NCI-H2227 (cell line): Measurements from ENCODE around the gene CHRD.

Experiments used
- DNase-seq: peaks from one replicate; lab custom pipeline; 2025; ENCODE audit not compliant: unreplicated experiment; lab: John Stamatoyannopoulos, UW

CHRD gene

DNA sequence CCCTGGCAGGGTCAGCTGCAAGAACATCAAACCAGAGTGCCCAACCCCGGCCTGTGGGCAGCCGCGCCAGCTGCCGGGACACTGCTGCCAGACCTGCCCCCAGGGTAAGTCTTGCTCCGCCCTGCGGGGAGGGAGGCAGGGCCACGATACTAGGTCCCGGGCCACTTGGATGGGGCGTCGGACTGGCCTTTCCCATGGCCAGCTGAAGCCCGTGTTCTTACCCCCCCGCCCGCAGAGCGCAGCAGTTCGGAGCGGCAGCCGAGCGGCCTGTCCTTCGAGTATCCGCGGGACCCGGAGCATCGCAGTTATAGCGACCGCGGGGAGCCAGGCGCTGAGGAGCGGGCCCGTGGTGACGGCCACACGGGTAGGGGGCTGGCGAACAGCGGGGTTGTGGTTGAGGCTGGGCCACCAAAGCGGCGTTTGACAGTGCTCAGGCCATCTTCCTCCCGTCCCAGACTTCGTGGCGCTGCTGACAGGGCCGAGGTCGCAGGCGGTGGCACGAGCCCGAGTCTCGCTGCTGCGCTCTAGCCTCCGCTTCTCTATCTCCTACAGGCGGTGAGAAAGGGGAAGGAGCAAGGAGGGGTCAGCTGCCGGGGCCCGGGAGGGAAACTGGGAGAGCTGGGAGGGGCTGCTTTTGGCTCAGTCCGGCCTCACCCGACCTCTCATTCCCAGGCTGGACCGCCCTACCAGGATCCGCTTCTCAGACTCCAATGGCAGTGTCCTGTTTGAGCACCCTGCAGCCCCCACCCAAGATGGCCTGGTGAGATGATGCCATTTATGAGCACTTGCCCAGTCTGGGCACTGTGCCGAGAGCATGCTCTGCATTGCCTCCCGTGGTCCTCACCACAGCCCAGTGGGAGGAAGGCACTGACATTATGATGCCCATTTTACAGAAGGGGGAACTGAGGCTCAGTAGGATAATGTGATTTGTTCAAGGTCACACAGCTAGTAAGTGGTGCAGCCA lies 1.7 kb downstream of the CHRD start:
- no peak for DNase-seq

DNA sequence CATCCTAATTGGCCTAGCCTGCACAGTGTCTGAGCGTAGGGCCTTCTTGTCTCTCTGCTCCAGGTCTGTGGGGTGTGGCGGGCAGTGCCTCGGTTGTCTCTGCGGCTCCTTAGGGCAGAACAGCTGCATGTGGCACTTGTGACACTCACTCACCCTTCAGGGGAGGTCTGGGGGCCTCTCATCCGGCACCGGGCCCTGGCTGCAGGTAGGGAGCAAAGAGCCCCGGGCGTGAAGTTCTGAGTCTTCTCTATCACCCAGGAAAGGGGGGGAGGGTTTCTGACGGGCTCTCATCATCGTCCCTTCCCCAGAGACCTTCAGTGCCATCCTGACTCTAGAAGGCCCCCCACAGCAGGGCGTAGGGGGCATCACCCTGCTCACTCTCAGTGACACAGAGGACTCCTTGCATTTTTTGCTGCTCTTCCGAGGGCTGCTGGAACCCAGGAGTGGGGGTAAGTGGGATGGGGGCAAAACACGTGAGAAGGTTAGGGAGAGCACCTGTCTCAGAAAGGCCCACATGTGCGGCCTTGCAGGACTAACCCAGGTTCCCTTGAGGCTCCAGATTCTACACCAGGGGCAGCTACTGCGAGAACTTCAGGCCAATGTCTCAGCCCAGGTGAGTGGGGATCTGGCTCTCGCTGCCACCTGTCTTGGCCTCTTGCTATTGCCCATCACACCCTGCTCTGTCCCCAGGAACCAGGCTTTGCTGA lies 2.6 kb downstream of the CHRD start:
- no peak for DNase-seq

DNA sequence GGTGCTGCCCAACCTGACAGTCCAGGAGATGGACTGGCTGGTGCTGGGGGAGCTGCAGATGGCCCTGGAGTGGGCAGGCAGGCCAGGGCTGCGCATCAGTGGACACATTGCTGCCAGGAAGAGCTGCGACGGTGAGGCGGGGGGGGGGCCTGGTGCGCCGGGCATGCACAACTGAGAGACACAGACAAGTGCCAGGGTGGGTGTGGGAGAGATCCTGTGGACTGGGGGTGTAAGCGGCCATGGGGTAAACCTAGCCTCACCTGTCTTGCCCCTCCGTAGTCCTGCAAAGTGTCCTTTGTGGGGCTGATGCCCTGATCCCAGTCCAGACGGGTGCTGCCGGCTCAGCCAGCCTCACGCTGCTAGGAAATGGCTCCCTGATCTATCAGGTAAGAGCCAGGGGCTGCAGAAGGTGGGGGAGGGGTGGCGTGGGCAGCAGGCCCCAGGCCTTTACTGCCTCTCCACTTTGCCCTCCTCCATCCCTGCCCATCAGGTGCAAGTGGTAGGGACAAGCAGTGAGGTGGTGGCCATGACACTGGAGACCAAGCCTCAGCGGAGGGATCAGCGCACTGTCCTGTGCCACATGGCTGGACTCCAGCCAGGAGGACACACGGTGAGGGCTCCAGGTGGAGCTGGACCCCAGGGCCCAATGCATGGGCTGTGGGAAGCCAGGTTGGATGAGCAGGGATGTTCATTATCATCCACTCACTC lies 3.3 kb downstream of the CHRD start:
- no peak for DNase-seq

DNA sequence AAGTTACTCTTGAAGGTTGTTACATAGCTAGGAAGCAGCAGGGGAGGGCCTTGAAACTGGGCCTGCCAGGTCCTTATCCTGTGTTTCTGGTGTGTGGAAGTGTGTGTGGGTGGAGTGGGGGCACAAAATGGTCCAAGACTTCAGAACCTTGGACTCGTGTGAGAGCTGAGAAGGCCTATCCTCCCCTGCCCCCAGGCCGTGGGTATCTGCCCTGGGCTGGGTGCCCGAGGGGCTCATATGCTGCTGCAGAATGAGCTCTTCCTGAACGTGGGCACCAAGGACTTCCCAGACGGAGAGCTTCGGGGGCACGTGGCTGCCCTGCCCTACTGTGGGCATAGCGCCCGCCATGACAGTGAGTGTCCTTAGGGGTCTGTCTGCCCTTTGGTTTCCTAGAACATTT lies 4.5 kb downstream of the CHRD start:
- DNase-seq = no peak

DNA sequence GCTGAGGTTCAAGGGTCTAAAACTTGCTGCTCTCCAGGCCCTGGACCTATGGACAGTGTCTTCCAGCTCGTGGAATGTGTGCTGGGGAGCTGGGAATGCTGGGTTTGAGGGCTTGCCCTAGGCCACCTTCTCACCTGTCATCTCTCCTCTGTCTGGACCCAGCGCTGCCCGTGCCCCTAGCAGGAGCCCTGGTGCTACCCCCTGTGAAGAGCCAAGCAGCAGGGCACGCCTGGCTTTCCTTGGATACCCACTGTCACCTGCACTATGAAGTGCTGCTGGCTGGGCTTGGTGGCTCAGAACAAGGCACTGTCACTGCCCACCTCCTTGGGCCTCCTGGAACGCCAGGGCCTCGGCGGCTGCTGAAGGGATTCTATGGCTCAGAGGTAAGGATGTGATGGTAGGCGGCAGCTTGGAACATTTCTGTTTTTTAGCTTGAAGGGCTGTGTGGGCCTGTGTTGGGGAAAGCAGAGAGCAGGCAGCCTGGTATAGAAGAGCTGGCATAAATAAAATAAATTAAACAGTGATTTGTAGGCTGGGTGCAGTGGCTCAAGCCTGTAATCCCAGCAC lies 5.1 kb downstream of the CHRD start:
- no peak for DNase-seq

DNA sequence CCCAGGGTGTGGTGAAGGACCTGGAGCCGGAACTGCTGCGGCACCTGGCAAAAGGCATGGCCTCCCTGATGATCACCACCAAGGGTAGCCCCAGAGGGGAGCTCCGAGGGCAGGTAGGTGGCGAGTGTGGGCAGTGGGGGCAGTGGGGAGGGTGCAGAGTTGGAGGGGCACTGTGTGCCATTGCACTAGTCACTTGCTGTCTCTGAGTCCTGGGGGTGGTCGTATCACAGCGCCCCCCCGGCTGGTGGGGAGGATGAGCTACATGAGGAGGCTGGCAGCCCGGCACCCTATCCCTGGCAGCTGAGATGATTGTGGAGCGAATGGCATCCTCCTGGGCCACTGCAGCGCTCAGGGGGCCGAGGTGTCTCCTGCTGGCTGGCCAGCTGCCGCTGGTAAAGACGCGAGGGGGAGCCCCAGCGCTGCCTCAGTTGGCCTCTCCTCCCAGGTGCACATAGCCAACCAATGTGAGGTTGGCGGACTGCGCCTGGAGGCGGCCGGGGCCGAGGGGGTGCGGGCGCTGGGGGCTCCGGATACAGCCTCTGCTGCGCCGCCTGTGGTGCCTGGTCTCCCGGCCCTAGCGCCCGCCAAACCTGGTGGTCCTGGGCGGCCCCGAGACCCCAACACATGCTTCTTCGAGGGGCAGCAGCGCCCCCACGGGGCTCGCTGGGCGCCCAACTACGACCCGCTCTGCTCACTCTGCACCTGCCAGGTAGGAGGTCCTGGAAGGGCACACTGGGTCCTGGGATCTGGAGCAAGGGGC lies 6.4 kb downstream of the CHRD start:
- DNase-seq = no peak

DNA sequence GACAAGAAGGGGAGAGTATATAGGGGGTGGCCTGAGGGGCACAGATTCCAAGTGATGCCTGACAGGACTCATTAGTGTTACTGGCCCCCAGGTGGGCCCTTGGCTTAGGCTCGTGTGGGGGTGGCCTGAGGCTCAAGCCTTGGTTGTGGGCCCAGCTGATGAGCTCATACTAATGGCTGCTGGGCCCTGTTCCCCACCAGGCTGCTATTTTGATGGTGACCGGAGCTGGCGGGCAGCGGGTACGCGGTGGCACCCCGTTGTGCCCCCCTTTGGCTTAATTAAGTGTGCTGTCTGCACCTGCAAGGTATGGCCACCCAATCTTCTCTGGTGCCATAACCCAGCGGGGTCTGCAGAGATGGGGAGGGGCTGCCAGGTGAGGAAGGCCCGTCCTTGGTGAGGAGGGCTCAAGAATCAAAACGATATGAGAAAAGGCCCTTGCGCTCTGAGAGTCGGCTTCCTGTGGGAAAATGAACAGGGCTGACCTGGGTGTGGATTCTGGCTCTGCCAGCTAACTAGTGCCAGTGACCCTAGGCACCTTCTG lies 7.4 kb downstream of the CHRD start:
- DNase-seq = no peak

DNA sequence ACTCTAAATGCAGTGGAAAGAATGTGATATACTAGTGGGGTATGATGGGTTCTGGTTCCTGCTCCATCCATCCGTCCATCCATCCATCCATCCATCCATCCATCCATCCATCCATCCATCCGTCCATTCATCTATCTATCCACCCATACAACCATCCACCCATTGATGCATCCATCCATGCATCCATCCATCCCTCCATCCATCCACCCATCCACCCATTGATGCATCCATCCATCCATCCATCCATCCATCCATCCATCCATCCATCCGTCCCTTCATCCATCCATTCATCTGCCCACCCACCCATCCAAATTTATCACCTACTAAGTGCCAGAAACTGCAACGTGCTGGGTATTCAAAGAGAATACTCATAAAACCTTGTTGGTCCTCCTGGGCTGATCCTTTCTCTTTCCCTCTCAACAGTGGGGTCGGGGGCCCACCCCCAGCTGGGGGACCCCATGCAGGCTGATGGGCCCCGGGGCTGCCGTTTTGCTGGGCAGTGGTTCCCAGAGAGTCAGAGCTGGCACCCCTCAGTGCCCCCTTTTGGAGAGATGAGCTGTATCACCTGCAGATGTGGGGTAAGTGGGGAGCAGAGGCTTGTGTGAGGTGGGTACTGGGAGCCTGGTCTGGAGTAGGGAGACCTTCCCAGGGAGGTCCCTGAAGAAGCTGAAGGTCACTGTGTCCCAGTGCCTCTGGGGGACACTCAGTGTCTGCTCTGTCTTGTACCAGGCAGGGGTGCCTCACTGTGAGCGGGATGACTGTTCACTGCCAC lies 8.5 kb downstream of the CHRD start:
- DNase-seq = no peak

DNA sequence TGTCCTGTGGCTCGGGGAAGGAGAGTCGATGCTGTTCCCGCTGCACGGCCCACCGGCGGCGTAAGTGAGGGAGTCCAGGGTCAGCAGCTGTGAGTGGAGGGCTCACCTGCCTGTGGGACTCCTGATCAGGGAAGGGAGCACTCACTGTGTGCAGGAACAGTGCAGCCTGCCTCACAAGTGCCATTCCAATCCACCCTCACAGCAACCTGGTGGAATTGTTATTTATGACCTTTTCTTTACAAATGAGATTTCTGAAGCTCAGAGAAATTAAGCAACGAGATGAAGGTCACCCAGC lies 9.0 kb downstream of the CHRD start:
- no peak for DNase-seq

DNA sequence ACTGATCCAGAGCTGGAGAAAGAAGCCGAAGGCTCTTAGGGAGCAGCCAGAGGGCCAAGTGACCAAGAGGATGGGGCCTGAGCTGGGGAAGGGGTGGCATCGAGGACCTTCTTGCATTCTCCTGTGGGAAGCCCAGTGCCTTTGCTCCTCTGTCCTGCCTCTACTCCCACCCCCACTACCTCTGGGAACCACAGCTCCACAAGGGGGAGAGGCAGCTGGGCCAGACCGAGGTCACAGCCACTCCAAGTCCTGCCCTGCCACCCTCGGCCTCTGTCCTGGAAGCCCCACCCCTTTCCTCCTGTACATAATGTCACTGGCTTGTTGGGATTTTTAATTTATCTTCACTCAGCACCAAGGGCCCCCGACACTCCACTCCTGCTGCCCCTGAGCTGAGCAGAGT lies 9.5 kb downstream of the CHRD start:
- DNase-seq = no peak

DNA sequence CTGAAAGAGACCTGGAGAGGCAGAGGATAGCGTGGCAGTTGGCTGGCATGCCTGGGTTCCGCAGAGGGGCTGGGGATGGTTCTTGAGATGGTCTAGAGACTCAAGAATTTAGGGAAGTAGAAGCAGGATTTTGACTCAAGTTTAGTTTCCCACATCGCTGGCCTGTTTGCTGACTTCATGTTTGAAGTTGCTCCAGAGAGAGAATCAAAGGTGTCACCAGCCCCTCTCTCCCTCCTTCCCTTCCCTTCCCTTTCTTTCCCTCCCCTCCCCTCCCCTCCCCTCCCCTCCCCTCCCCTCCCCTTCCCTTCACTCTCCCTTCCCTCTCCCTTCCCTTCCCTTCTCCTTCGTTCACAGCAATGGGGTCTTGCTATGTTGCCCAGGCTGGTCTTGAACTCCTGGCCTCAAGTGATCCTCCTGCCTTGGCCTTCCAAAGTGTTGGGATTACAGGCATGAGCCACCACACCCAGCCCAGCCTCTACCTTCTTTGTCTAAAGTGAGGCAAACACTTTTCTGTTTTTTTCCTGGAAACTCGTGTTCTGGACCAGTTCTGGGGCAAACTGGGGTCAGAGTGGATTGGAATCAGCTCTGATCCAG lies 10.2 kb downstream of the CHRD start:
- DNase-seq = no peak

DNA sequence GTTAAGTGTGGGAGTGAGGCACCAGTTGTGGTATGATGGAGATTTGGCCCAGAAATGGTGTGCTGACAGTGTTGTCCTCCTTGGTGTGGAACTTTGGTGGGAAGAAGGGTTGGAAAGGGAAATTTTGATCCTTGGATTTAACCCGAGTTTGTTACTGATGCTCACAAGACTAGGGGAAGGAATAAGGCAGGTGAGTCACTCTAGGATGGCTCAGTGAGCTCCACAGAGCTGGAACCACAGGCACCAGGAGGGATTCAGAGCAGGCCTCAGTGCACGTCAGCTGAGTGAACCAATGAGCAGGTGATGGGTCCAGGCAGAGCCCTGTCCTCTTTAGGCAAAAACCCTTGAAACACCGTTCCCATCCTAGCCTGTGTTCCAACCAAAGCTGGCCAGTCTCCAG lies 11.4 kb downstream of the CHRD start:
- no peak for DNase-seq

DNA sequence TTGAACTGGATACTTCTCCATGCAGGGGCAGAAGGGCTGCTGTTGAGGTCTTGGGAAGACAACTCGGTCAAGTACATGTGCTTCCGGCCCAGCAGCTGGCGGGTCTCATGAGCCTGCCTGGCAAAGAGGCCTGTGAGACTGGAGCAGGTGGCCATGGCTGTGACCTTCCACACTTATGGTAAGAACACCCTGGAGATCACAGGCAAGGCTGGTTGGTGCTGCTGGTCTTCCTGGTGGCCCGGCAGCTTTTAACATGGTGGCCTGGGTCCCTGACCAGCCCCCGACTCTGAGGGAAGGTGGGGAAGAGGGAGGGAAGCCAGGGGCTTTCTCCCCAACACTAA lies 15.4 kb downstream of the CHRD start:
- no peak for DNase-seq

DNA sequence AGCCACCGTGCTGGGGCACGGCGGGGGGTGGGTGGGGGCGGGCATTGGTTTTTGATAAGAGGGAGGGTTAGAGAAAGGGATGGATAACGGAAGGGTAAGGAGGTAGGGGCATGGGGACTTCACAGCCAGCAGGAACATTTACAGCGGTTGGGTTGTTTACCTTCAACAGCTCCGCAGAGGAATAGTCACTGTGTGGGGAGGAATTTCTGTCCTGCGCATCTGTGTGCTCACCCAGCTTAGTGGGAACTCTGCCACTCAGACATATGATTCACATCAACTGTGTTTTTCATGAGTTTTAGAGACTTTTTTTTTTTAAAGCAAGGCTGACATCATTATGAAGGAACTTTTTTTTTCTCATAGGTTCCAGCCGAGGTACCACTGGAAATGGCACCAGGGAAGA lies 19.6 kb downstream of the CHRD start:
- no peak for DNase-seq

DNA sequence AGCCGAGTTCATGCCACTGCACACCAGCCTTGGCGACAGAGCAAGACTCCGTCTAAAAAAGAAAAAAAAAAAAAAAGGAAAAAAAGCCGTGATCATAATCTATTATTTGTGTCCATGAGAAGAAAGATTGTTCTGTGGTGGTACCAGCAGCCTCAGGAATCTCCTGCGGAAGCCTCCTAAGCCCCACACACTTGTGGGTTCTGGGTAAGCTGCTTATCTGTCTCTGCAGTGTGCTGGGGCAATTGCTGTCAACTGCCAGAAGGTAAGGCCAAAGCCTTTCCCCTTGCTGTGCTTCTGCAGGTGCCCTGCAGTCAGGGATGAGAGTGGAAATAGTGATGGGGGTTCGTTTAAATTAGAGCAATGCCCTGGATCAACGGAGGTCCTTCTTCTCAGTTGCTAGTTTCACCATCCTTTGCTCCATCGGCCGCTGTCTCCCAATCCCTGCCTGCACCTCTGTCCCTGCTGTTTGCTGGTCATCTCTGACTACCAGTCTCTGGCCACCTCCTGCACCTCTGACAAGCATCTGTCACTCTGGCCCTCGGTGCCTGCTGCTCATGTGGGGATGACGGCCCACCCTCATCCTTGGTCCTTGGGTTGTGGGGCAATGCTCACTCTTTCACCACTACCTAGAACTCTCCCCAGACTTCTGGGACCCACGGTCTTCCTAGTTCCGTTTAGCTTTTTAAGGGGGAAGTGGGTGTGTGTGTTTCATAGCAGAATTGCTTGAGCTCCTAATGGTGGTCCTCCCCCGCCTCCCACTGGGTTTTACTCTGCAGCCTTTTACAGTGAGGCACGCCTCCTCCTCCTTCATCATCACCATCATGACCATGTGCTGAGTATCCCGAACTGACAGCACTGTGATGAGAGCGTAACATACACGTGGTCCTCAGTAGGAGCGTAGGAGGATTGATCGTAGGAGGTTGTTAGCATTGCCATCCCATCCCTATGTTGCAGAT lies 25.5 kb downstream of the CHRD start:
- DNase-seq = no peak

DNA sequence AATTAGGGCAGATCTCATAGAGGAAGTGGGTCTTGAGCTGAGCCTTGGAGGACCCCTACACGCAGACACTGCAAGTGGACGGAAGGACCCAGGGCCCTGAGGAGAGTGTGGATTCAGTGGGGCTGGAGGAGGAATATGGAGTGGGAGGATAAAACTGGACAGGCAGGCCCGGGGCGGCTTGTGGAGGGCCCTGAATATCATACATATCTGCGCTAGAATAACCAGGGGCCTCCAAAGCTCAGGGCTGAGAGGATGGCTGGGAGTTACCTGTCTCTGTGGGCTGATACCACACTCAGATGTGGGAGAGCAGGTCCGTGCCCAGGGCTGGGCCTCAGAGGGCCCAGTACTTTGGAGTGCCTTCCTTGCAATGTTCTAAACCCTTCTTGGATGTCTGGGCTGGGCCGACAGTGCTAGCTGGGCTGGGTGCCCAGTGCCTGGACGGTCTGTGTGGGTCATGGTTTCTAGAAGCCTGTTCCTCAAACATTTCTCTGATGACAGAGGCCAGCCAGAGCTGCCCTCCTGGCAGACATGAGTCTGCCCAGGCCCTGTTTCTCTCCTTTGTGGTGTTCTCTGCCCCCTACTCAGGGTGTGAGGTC lies 29.6 kb downstream of the CHRD start:
- no peak for DNase-seq

DNA sequence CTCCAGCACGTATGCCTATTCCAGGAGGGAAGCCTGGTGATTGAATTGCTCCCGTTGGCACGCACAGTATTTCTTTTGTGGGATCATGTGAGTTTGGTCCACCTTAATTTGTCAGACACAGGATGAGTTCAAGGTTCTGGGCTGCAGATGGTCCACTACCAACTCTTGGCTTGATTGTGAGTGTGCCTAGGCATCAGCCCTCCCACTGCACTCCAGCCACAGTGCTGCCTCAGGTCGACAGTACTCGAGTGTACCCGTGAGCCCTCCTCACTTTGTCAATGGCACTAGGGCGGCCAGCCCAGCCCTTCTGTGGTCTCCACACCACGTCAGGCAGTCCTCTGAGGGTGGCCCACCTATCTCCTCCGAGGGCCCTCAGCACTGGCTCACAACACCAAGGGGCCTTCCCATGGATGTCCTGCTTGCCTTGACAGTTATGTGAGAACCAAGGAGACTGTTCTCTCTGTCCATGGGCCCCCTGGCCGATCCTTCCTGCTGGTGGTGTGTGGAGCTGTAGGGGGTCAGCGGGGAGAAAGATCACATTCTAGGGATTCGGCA lies 30.2 kb downstream of the CHRD start:
- DNase-seq = no peak
